Measurements from ENCODE around the gene MIB1. TPM values are rescaled to one million over a fixed set of nuclear protein-coding genes. Genes with fewer than 3 reads are reported as not detected.

MIB1 gene
- total RNA-seq, 1 donor from 2014 or later = 31.3 TPM

DNA sequence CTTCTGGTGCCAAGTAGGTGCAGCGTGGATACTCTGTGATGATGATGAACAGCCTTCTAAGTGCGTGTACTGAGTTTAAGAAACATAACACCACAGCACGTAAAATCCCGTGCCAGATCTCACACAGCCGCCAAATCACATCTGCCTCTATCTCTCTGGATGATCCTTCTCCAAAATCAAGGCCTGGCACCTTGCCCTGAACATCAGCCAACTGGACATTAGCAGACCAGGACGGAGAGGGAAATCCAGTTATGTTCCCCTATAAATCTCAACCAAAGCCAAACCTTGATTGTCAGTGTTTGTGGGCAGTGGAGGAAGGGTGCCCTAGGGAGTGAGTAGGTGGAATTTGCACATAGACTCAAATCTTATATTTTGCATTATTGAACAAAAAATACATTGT, 164.3 kb downstream of the MIB1 start:
- Histone ChIP-seq H3K9me3 (no peaks in the 10 kb centered on the region), H3K27me3 (no peaks in the 10 kb centered on the region), H3K27ac (no peak overlapping the region), H3K4me1 (peaks cover 10% of the 10 kb centered on the region), H3K4me3 (no peak overlapping the region), H3K36me3 (no peaks in the 10 kb centered on the region)
- no peak for DNase-seq
- intact Hi-C loops (cut with DNase I) = no loop called here
- no peak for ATAC-seq
- TF ChIP-seq, protein P1, sequence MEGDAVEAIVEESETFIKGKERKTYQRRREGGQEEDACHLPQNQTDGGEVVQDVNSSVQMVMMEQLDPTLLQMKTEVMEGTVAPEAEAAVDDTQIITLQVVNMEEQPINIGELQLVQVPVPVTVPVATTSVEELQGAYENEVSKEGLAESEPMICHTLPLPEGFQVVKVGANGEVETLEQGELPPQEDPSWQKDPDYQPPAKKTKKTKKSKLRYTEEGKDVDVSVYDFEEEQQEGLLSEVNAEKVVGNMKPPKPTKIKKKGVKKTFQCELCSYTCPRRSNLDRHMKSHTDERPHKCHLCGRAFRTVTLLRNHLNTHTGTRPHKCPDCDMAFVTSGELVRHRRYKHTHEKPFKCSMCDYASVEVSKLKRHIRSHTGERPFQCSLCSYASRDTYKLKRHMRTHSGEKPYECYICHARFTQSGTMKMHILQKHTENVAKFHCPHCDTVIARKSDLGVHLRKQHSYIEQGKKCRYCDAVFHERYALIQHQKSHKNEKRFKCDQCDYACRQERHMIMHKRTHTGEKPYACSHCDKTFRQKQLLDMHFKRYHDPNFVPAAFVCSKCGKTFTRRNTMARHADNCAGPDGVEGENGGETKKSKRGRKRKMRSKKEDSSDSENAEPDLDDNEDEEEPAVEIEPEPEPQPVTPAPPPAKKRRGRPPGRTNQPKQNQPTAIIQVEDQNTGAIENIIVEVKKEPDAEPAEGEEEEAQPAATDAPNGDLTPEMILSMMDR (IDR thresholded peaks at IDR 0.05) = no peak

DNA sequence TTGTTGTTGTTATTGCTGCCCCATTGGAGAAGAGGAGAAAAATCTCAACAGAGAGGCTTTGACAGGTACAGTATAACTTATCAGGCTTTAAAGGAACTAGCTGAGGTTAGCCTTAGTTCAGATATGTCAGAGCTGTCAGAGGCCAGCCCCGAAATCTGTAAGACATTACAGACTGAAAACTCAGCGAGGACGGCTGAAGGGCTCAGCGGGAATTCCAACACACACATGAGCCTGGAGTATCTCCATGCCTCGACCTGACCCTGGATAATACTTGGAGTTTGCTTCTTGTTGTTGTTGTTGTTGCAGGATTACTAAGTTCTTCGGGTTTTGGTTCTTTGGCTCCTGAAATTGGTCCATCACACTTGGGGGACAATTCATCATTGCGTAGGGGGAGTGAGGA, 166.9 kb downstream of the MIB1 start:
- intact Hi-C loops (cut with DNase I) = no loop called here
- Histone ChIP-seq H3K36me3 (no peaks in the 10 kb centered on the region), H3K9me3 (no peaks in the 10 kb centered on the region), H3K27ac (no peak overlapping the region), H3K4me3 (no peak overlapping the region), H3K4me1 (peaks cover 10% of the 10 kb centered on the region), H3K27me3 (no peaks in the 10 kb centered on the region)
- ATAC-seq = no peak
- DNase-seq = no peak
- TF ChIP-seq, protein P1 (IDR thresholded peaks at IDR 0.05) = no peak

DNA sequence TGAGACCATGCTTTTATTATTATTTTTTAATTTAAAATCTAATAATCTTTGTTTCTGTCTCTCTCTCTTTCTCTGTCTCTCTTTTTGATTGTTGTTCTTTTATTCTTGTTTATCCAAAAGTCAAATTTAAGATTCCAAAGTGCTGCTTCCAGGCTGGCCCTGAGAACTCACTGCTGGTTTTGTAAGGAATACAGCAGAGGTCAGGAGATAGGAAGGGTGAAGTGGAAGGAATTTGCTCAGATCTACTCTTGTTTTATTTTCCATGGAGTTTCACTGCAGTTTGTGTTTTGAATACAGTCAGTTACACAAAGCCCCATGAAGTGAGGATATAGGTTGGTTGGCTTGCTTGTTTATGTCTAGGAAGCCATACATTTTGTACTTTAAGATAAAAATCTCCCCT, 168.1 kb downstream of the MIB1 start:
- Histone ChIP-seq H3K9me3 (no peaks in the 10 kb centered on the region), H3K4me3 (no peak overlapping the region), H3K27me3 (no peaks in the 10 kb centered on the region), H3K27ac (no peak overlapping the region), H3K4me1 (peaks cover 8% of the 10 kb centered on the region), H3K36me3 (no peaks in the 10 kb centered on the region)
- DNase-seq (no peak), ATAC-seq (no peak)
- intact Hi-C loops (cut with DNase I) = no loop called here
- TF ChIP-seq, protein P1 (IDR thresholded peaks at IDR 0.05) = no peak

DNA sequence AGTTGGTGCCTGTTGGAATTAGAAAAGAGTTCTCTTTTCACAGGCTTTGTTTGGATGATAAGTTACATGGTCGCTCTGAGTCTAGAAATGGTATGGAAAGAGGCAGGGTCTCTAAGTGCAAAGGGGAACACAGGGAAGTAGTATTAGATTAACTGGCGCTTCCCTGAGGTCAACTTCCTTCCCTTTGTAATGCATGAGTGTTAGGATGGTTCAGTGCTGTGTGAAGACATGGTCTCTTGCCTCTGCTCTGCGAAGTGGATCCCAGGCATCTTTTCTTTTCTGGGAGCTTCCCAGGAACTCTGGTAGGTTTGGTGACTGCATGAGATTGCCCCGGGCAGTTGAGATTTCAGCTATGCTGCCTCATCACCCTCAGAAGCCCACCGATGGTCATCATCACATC, 170.3 kb downstream of the MIB1 start:
- TF ChIP-seq, protein P1 (IDR thresholded peaks at IDR 0.05) = no peak
- Histone ChIP-seq H3K36me3 (no peaks in the 10 kb centered on the region), H3K27ac (no peak overlapping the region), H3K27me3 (no peaks in the 10 kb centered on the region), H3K4me3 (no peak overlapping the region), H3K4me1 (no peaks in the 10 kb centered on the region), H3K9me3 (no peaks in the 10 kb centered on the region)
- DNase-seq (no peak), ATAC-seq (no peak)
- intact Hi-C loops (cut with DNase I) = no loop called here

DNA sequence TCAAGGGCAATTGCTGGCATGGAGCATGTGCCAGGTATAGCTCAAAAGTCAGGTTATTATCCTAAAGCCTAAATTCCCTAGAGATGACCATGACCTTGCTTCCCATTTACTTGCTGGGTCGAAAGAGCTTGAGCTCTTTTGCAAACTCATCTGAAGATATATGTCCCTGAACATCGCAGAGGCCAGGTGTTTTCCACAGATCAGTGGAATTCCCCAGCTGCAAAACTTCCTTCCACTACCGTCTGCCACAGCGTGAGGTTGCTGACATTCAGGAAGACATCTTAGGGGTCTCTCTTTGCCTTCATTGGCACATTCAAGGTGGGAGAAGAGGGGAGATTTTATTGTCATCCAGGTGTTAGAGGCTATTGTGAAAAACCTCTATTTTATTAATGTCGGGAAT, 171.0 kb downstream of the MIB1 start:
- no peak overlapping the region for H3K4me3 ChIP-seq
- DNase-seq = no peak
- H3K27ac ChIP-seq = no peak overlapping the region
- intact Hi-C loops (cut with DNase I) = no loop called here
- no peaks in the 10 kb centered on the region for H3K27me3 ChIP-seq
- ATAC-seq = no peak
- H3K4me1 ChIP-seq = no peaks in the 10 kb centered on the region
- no peaks in the 10 kb centered on the region for H3K36me3 ChIP-seq
- no peaks in the 10 kb centered on the region for H3K9me3 ChIP-seq
- TF ChIP-seq, protein P1 (IDR thresholded peaks at IDR 0.05) = no peak

Measured in upper lobe of right lung (tissue), 1 donor.